Brain microvascular endothelial cell (primary cell): ENCODE results near the gene SFXN1.

Source experiments
- DNase-seq: peaks from one replicate; pipeline ENCODE4 v3.0.0-alpha.2; 2020
- H3K27ac ChIP-seq: fragments of 250-450 bp; sonication (Bioruptor Pico); 2 replicates; pipeline ENCODE4 v1.5.1; 2020; ENCODE audit warnings: mild to moderate bottlenecking, moderate library complexity
- H3K27me3 ChIP-seq: fragments of 250-450 bp; sonication (Bioruptor Pico); replicated peaks from 2 replicates; pipeline ENCODE4 v1.5.1; 2020; ENCODE audit warnings: mild to moderate bottlenecking
- H3K36me3 ChIP-seq: fragments of 250-450 bp; sonication (Bioruptor Pico); replicated peaks from 2 replicates; pipeline ENCODE4 v1.5.1; 2020; ENCODE audit warnings: mild to moderate bottlenecking
- H3K4me3 ChIP-seq: 2 replicates; pipeline ENCODE4 v1.5.1; 2011; ENCODE audit warnings: low read depth, mild to moderate bottlenecking, control low read depth, low read length, moderate library complexity
- CTCF ChIP-seq: IDR thresholded peaks from 2 replicates; pipeline ENCODE4 v1.5.1; 2011; ENCODE audit warnings: low read depth, mild to moderate bottlenecking, moderate library complexity, low read length, control low read depth, inconsistent platforms; ENCODE audit errors: missing control alignments
- in situ Hi-C: cut with HindIII; loops from 2 replicates; pipeline ENCODE4 v1.10.0; 2017; ENCODE audit warnings: low sequenced_read_pairs, low pct_ligation_motif_present

Gene SFXN1

DNA sequence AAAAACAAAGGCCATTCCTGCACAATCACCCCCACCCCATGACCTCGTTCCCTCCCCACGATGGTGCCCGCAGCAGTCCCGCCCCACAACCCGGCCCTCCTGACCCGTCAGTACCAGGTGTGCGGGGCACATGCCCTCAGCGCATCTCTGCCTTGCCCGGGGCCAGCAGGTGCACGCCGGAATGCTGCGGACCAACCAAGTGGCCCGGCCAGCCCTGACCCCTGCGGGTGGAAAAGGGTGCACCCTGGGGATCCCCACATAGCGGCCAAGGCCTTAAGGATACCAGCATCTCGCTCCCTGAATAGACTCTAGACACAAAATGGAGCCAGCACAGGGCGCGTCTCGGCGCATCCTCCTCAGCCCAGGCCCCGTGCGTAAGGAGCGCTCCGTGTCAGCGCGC, 6.0 kb downstream of the SFXN1 start:
- no peak for TF ChIP-seq CTCF
- Histone ChIP-seq H3K27ac (no peak overlapping the region), H3K36me3 (peaks cover 10% of the 10 kb centered on the region), H3K4me3 (no peak overlapping the region), H3K27me3 (no peaks in the 10 kb centered on the region)
- in situ Hi-C loops: no loop called here
- DNase-seq: no peak

GRCh38 chr5:175484829-175485228, 6.5 kb downstream of the SFXN1 start:
- DNase-seq: no peak
- Histone ChIP-seq H3K27me3 (no peaks in the 10 kb centered on the region), H3K36me3 (peaks cover 10% of the 10 kb centered on the region), H3K27ac (no peak overlapping the region), H3K4me3 (no peak overlapping the region)
- in situ Hi-C loops: no loop called here
- no peak for TF ChIP-seq CTCF

DNA sequence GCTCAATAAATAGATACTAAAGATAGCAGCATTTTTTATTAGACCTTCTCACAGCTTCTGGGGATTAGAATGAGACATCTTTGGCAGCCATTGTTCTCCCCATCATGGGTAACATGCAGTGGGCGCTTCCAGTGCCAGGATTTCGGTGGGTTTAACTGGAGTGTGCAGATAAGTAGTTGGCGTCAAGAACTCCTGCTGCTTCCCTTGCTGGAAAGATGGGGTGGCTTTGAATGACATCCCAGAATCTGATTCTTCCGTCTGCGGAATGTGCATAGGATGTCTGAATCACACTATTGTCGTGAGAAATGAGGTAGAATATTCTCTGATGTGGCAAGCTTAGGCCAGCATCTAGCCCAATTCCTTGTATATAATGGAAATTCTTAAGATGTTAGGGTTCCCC, 7.3 kb downstream of the SFXN1 start:
- Histone ChIP-seq H3K27me3 (no peaks in the 10 kb centered on the region), H3K4me3 (no peak overlapping the region), H3K36me3 (peaks cover 10% of the 10 kb centered on the region), H3K27ac (no peak overlapping the region)
- in situ Hi-C loops: no loop called here
- TF ChIP-seq CTCF: no peak
- DNase-seq: no peak

DNA sequence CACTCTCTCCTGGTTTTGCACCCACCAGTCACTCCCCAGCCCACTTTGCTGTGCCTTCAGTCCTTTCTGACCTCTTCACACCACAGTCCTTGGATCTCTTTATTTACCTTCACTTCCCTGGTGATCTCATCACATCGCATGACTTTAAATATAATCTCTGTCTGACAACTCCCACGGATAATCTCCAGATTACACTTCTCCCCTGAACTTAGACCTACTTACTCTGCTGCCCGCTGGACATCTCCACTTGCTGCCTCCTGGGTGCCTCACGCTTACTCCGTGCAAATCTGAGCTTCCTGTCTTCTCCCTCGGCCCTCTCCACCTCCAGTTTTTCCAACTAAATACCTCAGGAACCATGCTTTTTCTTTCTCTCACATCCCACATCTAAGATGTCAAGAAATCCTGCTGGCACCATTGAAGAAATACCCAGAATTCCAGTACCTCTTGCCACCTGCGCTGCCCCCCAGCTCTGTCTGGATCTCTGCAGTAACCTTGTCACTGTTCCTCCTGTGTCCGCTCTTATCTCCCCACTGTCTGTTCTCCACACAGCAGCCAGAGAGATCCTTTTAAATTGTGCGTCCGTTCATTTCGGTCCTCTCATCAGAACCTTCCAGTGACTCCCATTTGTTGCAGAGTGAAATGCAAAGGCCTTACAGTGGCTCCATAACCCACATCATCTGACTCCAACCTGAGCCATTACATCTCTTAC, 9.3 kb downstream of the SFXN1 start:
- H3K27ac ChIP-seq: no peak overlapping the region
- H3K27me3 ChIP-seq: no peaks in the 10 kb centered on the region
- no peak for DNase-seq
- in situ Hi-C loops: no loop called here
- TF ChIP-seq CTCF: no peak
- H3K4me3 ChIP-seq: no peak overlapping the region
- H3K36me3 ChIP-seq: peaks cover 19% of the 10 kb centered on the region

GRCh38 chr5:175489693-175490443, 11.5 kb downstream of the SFXN1 start:
- no peak for TF ChIP-seq CTCF
- in situ Hi-C loops: no loop called here
- no peak overlapping the region for H3K4me3 ChIP-seq
- no peaks in the 10 kb centered on the region for H3K27me3 ChIP-seq
- DNase-seq: no peak
- H3K27ac ChIP-seq: no peak overlapping the region
- peaks cover 27% of the 10 kb centered on the region for H3K36me3 ChIP-seq
